HCT116 (cell line): ENCODE measurements around the gene IP6K3. TPM values are rescaled to one million over a fixed set of nuclear protein-coding genes. Genes with fewer than 3 reads are reported as not detected.

Experiments used
- ATAC-seq: fragments of 200-7000 bp; cut with Tn5 transposase; 2 replicates; pipeline ENCODE4 v1.9.1; 2020; ENCODE audit warnings: mild to moderate bottlenecking, moderate library complexity
- BruUV-seq: library from RNA; stranded (reverse); fragments of 400-500 nt; replicated peaks from 2 replicates; lab custom pipeline; 2021; lab: Mats Ljungman, UMichigan
- CTCF ChIA-PET: fragments of 300-600 bp; sonication (Branson Sonifier 250); formaldehyde crosslinking; loops from one replicate; lab custom pipeline; 2021; ENCODE audit warnings: antibody characterized with exemption; lab: Charles Lee
- POLR2A ChIA-PET: fragments of 300-600, 350-600 bp; sonication (Branson Sonifier 250); formaldehyde crosslinking; loops from one replicate; lab custom pipeline; 2021; ENCODE audit warnings: antibody characterized with exemption; lab: Charles Lee
- RAD21 ChIA-PET, 2 experiments: fragments of 300-600 bp; sonication (Branson Sonifier 250); formaldehyde crosslinking; loops; one replicate each; lab custom pipeline; 2023; ENCODE audit warnings: low total read pairs in 2 of 2; ENCODE audit not compliant: uncharacterized antibody in 2 of 2, unreplicated experiment in 2 of 2, low non-redundant PET in 1 of 2; lab: Charles Lee
- DNase-seq: peaks from one replicate; pipeline ENCODE4 v3.0.0-alpha.2; 2010; ENCODE audit warnings: low read depth, low spot score
- H2AFZ ChIP-seq: fragments of 200-600 bp; shearing (Covaris generic), sonication (generic); 2 replicates; pipeline ENCODE4 v1.6.1; 2017; ENCODE audit warnings: low read depth, mixed run types, mixed read lengths, antibody characterized with exemption, low read length; ENCODE audit not compliant: poor library complexity, severe bottlenecking
- H3K27ac ChIP-seq: 2 replicates; pipeline ENCODE4 v1.5.1; 2012; ENCODE audit warnings: low read depth, low read length
- H3K27me3 ChIP-seq: fragments of 200-600 bp; sonication (generic); 2 replicates; pipeline ENCODE4 v1.6.1; 2016; ENCODE audit warnings: mixed run types, low read length, mixed read lengths; ENCODE audit not compliant: insufficient read depth
- H3K36me3 ChIP-seq, 2 experiments: fragments of 200-500 bp in 1 of 2; fragments of 200-600 bp in 1 of 2; sonication (Bioruptor generic) in 1 of 2; sonication (generic) in 1 of 2; 2 replicates each; pipeline versions ENCODE4 v1.5.1 to v1.6.1; 2014 to 2016; ENCODE audit warnings: low read length in 2 of 2, inconsistent platforms in 1 of 2, mixed read lengths in 1 of 2, mixed run types in 1 of 2; ENCODE audit not compliant: insufficient read depth in 2 of 2, control insufficient read depth in 1 of 2
- H3K4me1 ChIP-seq, 2 experiments: fragments of 200-600 bp in 1 of 2; sonication (generic) in 1 of 2; 2 replicates each; pipeline versions ENCODE4 v1.5.1 to v1.6.1; 2012 to 2017; ENCODE audit warnings: low read length in 2 of 2, inconsistent platforms in 1 of 2, mild to moderate bottlenecking in 1 of 2, mixed read lengths in 1 of 2, mixed run types in 1 of 2, moderate library complexity in 1 of 2; ENCODE audit not compliant: insufficient read depth in 2 of 2, control insufficient read depth in 1 of 2
- H3K4me2 ChIP-seq: fragments of 200-600 bp; sonication (generic); 2 replicates; pipeline ENCODE4 v1.6.1; 2017; ENCODE audit warnings: mixed run types, low read length, mixed read lengths
- H3K4me3 ChIP-seq, 2 experiments: fragments of 200-600 bp in 1 of 2; sonication (generic) in 1 of 2; replicated peaks in 1 of 2; 2 replicates each; pipeline ENCODE4 v1.5.1; 2011 to 2016; ENCODE audit warnings: low read length in 2 of 2, control low read depth in 1 of 2, low read depth in 1 of 2, mild to moderate bottlenecking in 1 of 2, mixed read lengths in 1 of 2, mixed run types in 1 of 2
- H3K79me2 ChIP-seq: fragments of 200-600 bp; sonication (generic); 2 replicates; pipeline ENCODE4 v1.6.1; 2017; ENCODE audit warnings: mild to moderate bottlenecking, mixed run types, low read length, moderate library complexity, mixed read lengths; ENCODE audit not compliant: insufficient read depth
- H3K9ac ChIP-seq: fragments of 200-600 bp; sonication (generic); 2 replicates; pipeline ENCODE4 v1.6.1; 2016; ENCODE audit warnings: low read length, mixed read lengths
- H3K9me2 ChIP-seq: fragments of 200-600 bp; sonication (generic), shearing (Covaris generic); 2 replicates; pipeline ENCODE4 v1.6.1; 2017; ENCODE audit warnings: mixed run types, mild to moderate bottlenecking, moderate library complexity; ENCODE audit not compliant: insufficient read depth
- H3K9me3 ChIP-seq, 2 experiments: fragments of 200-500 bp in 1 of 2; fragments of 200-600 bp in 1 of 2; sonication (Bioruptor generic) in 1 of 2; sonication (generic) in 1 of 2; 2 replicates each; pipeline ENCODE4 v1.6.1; 2014 to 2017; ENCODE audit warnings: low read length in 2 of 2, mixed read lengths in 2 of 2, inconsistent platforms in 1 of 2, low read depth in 1 of 2, mild to moderate bottlenecking in 1 of 2, mixed run types in 1 of 2, moderate library complexity in 1 of 2; ENCODE audit not compliant: control insufficient read depth in 1 of 2, insufficient read depth in 1 of 2
- H4K20me1 ChIP-seq: fragments of 200-600 bp; sonication (generic), shearing (Covaris generic); 2 replicates; pipeline ENCODE4 v1.6.1; 2017; ENCODE audit warnings: mixed run types, mild to moderate bottlenecking, moderate library complexity; ENCODE audit not compliant: insufficient read depth
- CBX3 ChIP-seq: IDR thresholded peaks from 2 replicates; pipeline ENCODE4 v1.6.1; 2012; ENCODE audit warnings: low read depth
- RAD21 ChIP-seq: IDR thresholded peaks from 2 replicates; pipeline ENCODE4 v1.6.1; 2012; ENCODE audit warnings: low read depth, mild to moderate bottlenecking
- ZNF274 ChIP-seq: fragments of 200-500 bp; sonication (Bioruptor generic); IDR thresholded peaks from 2 replicates; pipeline ENCODE4 v1.6.1; 2014; ENCODE audit warnings: mild to moderate bottlenecking, low read depth, low read length, inconsistent platforms
- intact Hi-C: fragments of 100-400 bp; cut with micrococcal nuclease; formaldehyde crosslinking; loops from 2 replicates; pipeline ENCODE4 v1.10.0; 2022
- total RNA-seq: library from RNA; stranded (reverse); gene quantifications from one replicate; pipeline ENCODE4 v1.2.1, GENCODE V29; 2021; ENCODE audit not compliant: unreplicated experiment
- TF ChIP-seq, protein P1 (sequence below): IDR thresholded peaks from 2 replicates; pipeline ENCODE4 v1.6.1; 2012
- TF ChIP-seq, protein P2 (sequence below): IDR thresholded peaks from 2 replicates; pipeline ENCODE4 v1.6.1; 2011; ENCODE audit warnings: mild to moderate bottlenecking, low read length, moderate library complexity; ENCODE audit not compliant: insufficient replicate concordance; ENCODE audit errors: extremely low read depth

The IP6K3 gene
- total RNA-seq, 1 experiment from 2014 or later = not detected

DNA sequence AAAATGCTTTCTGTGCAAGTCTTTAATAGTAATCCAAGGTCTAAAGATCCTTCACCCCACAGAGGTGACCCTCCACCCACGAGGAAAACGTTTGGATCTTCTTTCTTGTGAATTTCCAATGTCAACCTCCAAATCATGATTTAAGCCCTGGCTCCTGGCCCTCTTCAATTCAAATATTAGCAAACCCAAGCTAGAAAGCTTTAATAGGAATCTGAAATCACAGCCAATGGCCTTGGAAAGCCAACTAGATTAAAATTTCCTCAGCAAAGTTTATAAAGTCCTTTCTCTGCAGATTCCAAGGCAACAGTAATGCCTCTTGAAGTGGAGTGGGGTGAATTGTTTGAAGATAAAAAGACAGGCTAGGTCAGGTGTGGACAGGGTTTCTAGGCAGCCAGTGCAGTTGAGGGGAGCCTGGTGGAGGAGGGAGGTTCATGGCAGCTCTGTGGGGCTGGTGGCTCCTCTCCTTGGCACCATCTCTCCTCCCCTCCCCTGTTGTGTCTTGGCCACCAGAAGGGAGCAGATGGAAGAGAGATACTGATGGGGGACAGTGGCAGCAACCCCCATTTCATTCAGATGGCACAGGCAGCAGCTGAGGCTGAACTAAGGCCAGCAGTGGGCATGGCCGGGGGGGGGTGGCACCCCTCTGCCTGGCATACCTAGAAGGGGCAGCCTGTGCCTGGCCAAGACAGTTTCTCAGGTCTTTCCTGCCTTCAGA lies 23.2 kb downstream of the IP6K3 start:
- ATAC-seq (no peak), DNase-seq (no peak)
- Histone ChIP-seq H3K79me2 (no peaks in the 10 kb centered on the region), H3K9me3 (no peaks in the 10 kb centered on the region), H3K27me3 (peaks cover 30% of the 10 kb centered on the region), H2AFZ (no peak overlapping the region), H3K9me2 (no peaks in the 10 kb centered on the region), H3K4me2 (no peak overlapping the region), H3K4me1 (no peaks in the 10 kb centered on the region), H3K36me3 (no peaks in the 10 kb centered on the region), H4K20me1 (no peaks in the 10 kb centered on the region), H3K4me3 (no peak overlapping the region), H3K9ac (no peak overlapping the region), H3K27ac (no peak overlapping the region)
- no TSS peak for BruUV-seq
- POLR2A ChIA-PET = no interaction called here
- RAD21 ChIA-PET = interaction anchor here in 1 of 2 experiments (0.6 kb wide), 1 partner anchor 124 kb away, joined by 8 read pairs; no protein-coding TSS in a partner anchor
- TF ChIP-seq ZNF274 (no peak), RAD21 (no peak), CBX3 (no peak)
- TF ChIP-seq, protein P1, sequence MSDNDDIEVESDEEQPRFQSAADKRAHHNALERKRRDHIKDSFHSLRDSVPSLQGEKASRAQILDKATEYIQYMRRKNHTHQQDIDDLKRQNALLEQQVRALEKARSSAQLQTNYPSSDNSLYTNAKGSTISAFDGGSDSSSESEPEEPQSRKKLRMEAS = no peak
- TF ChIP-seq, protein P2, sequence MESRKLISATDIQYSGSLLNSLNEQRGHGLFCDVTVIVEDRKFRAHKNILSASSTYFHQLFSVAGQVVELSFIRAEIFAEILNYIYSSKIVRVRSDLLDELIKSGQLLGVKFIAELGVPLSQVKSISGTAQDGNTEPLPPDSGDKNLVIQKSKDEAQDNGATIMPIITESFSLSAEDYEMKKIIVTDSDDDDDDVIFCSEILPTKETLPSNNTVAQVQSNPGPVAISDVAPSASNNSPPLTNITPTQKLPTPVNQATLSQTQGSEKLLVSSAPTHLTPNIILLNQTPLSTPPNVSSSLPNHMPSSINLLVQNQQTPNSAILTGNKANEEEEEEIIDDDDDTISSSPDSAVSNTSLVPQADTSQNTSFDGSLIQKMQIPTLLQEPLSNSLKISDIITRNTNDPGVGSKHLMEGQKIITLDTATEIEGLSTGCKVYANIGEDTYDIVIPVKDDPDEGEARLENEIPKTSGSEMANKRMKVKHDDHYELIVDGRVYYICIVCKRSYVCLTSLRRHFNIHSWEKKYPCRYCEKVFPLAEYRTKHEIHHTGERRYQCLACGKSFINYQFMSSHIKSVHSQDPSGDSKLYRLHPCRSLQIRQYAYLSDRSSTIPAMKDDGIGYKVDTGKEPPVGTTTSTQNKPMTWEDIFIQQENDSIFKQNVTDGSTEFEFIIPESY = no peak
- intact Hi-C loops = no loop called here
- CTCF ChIA-PET = interaction anchor here (2.4 kb wide), 1 partner anchor 13 kb away, joined by 12 read pairs; the partner anchor contains the start of gene UQCC2
